ENCODE data around the gene HSD3B7.

HSD3B7 gene

GRCh38 chr16:30964574-30965226 is 20.3 kb upstream of the HSD3B7 start:
- in situ Hi-C loops (cut with HindIII; ENCODE audit: low sequenced_read_pairs), result no loop called here
- TF ChIP-seq CTCF (IDR thresholded peaks at IDR 0.05; ENCODE audit: low read depth, low read length, missing control alignments), result no peak
- no peak for DNase-seq (ENCODE audit: low read depth)
- H3K4me3 ChIP-seq (ENCODE audit: low read depth, low read length), result no peak overlapping the region

GRCh38 chr16:30965436-30965835 is 19.6 kb upstream of the HSD3B7 start:
- DNase-seq (ENCODE audit: low read depth), result no peak
- no peak for TF ChIP-seq CTCF (IDR thresholded peaks at IDR 0.05; ENCODE audit: low read depth, low read length, missing control alignments)
- in situ Hi-C loops (cut with HindIII; ENCODE audit: low sequenced_read_pairs), result no loop called here
- no peak overlapping the region for H3K4me3 ChIP-seq (ENCODE audit: low read depth, low read length)

DNA sequence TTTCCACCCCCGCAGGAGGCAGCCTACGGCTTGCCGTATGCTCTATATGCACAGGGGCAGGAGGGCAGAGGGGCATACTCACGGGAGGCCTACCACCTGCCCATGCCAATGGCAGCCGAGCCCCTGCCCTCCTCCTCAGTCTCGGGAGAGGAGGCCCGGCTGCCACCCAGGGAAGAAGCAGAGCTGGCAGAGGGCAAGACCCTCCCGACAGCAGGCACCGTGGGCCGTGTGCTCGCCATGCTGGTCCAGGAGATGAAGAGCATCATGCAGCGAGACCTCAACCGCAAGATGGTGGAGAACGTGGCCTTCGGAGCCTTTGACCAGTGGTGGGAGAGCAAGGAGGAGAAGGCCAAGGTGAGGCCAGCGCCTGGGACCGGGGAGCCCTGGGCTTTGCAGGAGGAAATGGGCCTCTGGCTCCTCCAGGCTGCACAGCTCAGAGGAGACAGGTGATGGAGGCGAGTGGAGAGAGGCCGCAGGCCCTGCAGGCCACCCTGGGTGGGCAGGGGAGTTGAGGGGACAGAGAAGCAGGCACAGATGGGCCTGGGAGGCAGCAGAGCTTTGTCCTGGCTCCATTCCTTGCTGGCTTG is 18.9 kb upstream of the HSD3B7 start:
- no peak for DNase-seq (ENCODE audit: low read depth)
- in situ Hi-C loops (cut with HindIII; ENCODE audit: low sequenced_read_pairs), result no loop called here
- H3K4me3 ChIP-seq (ENCODE audit: low read depth, low read length), result no peak overlapping the region
- no peak for TF ChIP-seq CTCF (IDR thresholded peaks at IDR 0.05; ENCODE audit: low read depth, low read length, missing control alignments)

DNA sequence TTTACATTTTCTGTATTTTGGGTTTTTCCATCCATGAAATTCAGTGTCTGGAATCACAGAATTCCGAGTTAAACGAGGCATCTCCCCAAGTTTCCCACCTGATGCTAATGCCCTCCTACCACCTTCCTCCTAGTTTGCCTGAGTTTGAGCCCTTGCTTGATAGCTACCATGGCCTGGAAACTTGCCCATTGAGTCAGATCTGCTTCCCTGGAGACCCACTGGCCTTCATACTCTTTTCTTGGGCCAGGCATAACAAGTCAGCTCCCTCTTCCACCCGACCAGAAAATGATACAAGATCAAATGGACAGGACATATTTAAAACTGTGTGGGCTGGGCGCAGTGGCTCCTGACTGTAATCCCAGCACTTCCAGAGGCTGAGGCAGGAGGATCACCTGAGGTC is 17.2 kb upstream of the HSD3B7 start:
- in situ Hi-C loops (cut with HindIII; ENCODE audit: low sequenced_read_pairs), result no loop called here
- no peak for TF ChIP-seq CTCF (IDR thresholded peaks at IDR 0.05; ENCODE audit: low read depth, low read length, missing control alignments)
- H3K4me3 ChIP-seq (ENCODE audit: low read depth, low read length), result no peak overlapping the region
- no peak for DNase-seq (ENCODE audit: low read depth)

DNA sequence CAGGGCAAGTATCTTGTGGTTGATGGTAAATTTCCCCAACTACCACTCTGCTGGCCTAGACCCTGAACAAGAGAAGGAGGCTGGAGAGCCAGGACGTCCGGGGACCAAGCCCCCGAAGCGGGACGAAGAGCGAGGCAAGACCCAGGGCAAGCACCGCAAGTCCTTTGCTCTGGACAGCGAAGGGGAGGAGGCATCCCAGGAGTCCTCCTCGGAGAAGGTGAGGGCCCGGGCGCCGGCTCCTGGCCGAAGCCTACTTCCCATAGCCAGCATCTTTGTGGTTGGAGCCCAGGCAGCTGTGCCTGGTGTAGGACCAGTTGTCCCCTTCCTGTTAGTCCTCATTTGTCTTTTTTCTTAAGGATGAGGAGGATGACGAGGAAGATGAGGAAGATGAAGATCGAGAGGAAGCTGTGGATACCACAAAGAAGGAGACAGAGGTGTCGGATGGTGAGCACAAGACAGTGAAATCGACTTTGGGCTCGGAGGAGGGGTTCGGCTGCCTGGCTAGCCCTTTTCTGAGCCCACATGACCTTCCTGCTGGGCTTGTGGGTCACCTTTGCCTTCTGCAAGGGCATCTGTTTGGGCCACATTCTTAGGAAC is 15.7 kb upstream of the HSD3B7 start:
- no peak for DNase-seq (ENCODE audit: low read depth)
- TF ChIP-seq CTCF (IDR thresholded peaks at IDR 0.05; ENCODE audit: low read depth, low read length, missing control alignments), result no peak
- H3K4me3 ChIP-seq (ENCODE audit: low read depth, low read length), result no peak overlapping the region
- in situ Hi-C loops (cut with HindIII; ENCODE audit: low sequenced_read_pairs), result no loop called here

DNA sequence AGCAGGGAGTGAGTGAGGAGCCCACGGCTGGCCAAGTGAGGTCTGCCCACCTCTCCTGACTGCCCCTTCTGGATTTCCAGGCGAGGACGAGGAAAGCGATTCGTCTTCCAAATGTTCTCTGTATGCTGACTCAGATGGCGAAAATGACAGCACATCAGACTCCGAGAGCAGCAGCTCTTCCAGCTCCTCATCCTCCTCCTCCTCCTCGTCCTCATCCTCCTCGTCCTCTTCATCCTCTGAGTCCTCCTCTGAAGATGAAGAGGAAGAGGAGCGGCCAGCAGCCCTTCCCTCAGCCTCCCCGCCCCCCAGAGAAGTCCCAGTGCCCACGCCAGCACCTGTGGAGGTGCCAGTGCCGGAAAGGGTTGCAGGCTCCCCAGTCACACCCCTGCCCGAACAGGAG is 13.7 kb upstream of the HSD3B7 start:
- TF ChIP-seq CTCF (IDR thresholded peaks at IDR 0.05; ENCODE audit: low read depth, low read length, missing control alignments), result no peak

More for the DNA sequence above, 13.7 kb upstream of the HSD3B7 start:
- in situ Hi-C loops (cut with HindIII; ENCODE audit: low sequenced_read_pairs), result no loop called here
- no peak overlapping the region for H3K4me3 ChIP-seq (ENCODE audit: low read depth, low read length)
- DNase-seq (ENCODE audit: low read depth), result no peak

Data from astrocyte of the cerebellum (primary cell).